HEK293 (cell line): ENCODE measurements around the gene BPIFA1.

ENCODE experiments used
- CTCF ChIA-PET: fragments of 350-600 bp; formaldehyde crosslinking; extraction: SDS; loops from one replicate; lab custom pipeline; 2021; ENCODE audit warnings: antibody characterized with exemption; lab: Yijun Ruan, JAX
- POLR2A ChIA-PET: fragments of 300-600 bp; formaldehyde crosslinking; extraction: SDS; loops from one replicate; lab custom pipeline; 2020; ENCODE audit warnings: antibody characterized with exemption, inconsistent platforms; lab: Yijun Ruan, JAX
- H3K27ac ChIP-seq: fragments of 200-500 bp; sonication (Bioruptor generic); 2 replicates; pipeline ENCODE4 v1.5.1; 2014; ENCODE audit warnings: low read depth, low read length, control low read depth, inconsistent platforms; ENCODE audit errors: extremely low read depth
- H3K36me3 ChIP-seq, 2 experiments: fragments of 200-500 bp in 1 of 2; sonication (Bioruptor generic) in 1 of 2; 1 replicate in 1 of 2; 2 replicates in 1 of 2; pipeline ENCODE4 v1.5.1; 2014 to 2017; ENCODE audit warnings: inconsistent platforms in 2 of 2, low read length in 2 of 2; ENCODE audit not compliant: control insufficient read depth in 2 of 2, insufficient read depth in 1 of 2
- H3K4me1 ChIP-seq: fragments of 200-500 bp; sonication (Bioruptor generic); 2 replicates; pipeline ENCODE4 v1.5.1; 2014; ENCODE audit warnings: mild to moderate bottlenecking, low read length, inconsistent platforms; ENCODE audit not compliant: control insufficient read depth, insufficient read depth
- H3K4me3 ChIP-seq: 2 replicates; pipeline ENCODE4 v1.5.1; 2011; ENCODE audit warnings: low read depth, mild to moderate bottlenecking, control low read depth, low read length, moderate library complexity
- H3K9me3 ChIP-seq: fragments of 200-500 bp; sonication (Bioruptor generic); 2 replicates; pipeline ENCODE4 v1.5.1; 2014; ENCODE audit warnings: low read depth, low read length, inconsistent platforms; ENCODE audit not compliant: control insufficient read depth, insufficient read depth
- HOXD13 ChIP-seq: sonication (generic); formaldehyde crosslinking; IDR thresholded peaks from 2 replicates; pipeline ENCODE4 v1.8.0; 2022; ENCODE audit warnings: missing genetic modification reagents, borderline replicate concordance
- KLF7 ChIP-seq: fragments of 450-650 bp; formaldehyde crosslinking; IDR thresholded peaks from 2 replicates; pipeline ENCODE4 v1.5.1; 2016; ENCODE audit warnings: missing biosample characterization, missing genetic modification characterization, borderline replicate concordance
- PRDM1 ChIP-seq: fragments of 450-650 bp; formaldehyde crosslinking; IDR thresholded peaks from 2 replicates; pipeline ENCODE4; 2016; ENCODE audit warnings: missing biosample characterization, missing genetic modification characterization
- SP2 ChIP-seq: fragments of 450-650 bp; formaldehyde crosslinking; IDR thresholded peaks from 2 replicates; pipeline ENCODE4 v1.5.1; 2016; ENCODE audit warnings: missing biosample characterization, missing genetic modification characterization
- ZFP37 ChIP-seq: fragments of 450-650 bp; formaldehyde crosslinking; IDR thresholded peaks from 2 replicates; pipeline ENCODE4 v1.5.1; 2016; ENCODE audit warnings: missing biosample characterization, missing genetic modification characterization
- ZNF140 ChIP-seq: fragments of 450-650 bp; formaldehyde crosslinking; IDR thresholded peaks from 2 replicates; pipeline ENCODE4 v1.5.1; 2016; ENCODE audit warnings: missing biosample characterization, missing genetic modification characterization
- ZNF16 ChIP-seq: fragments of 450-650 bp; formaldehyde crosslinking; IDR thresholded peaks from 2 replicates; pipeline ENCODE4 v1.5.1; 2016; ENCODE audit warnings: low read depth, missing biosample characterization, missing genetic modification characterization
- ZNF19 ChIP-seq: fragments of 450-650 bp; formaldehyde crosslinking; IDR thresholded peaks from 2 replicates; pipeline ENCODE4; 2016; ENCODE audit warnings: missing biosample characterization, missing genetic modification characterization, low read depth
- ZNF311 ChIP-seq: fragments of 450-650 bp; formaldehyde crosslinking; IDR thresholded peaks from 2 replicates; pipeline ENCODE4 v1.5.1; 2017; ENCODE audit warnings: missing biosample characterization, missing genetic modification characterization, borderline replicate concordance
- ZNF341 ChIP-seq: fragments of 450-650 bp; formaldehyde crosslinking; IDR thresholded peaks from 2 replicates; pipeline ENCODE4; 2016; ENCODE audit warnings: low read depth, missing biosample characterization, missing genetic modification characterization
- ZNF366 ChIP-seq: fragments of 450-650 bp; formaldehyde crosslinking; conservative IDR thresholded peaks from 2 replicates; pipeline ENCODE4 v1.5.1; 2016; ENCODE audit warnings: missing biosample characterization, missing genetic modification characterization
- ZNF585B ChIP-seq: fragments of 450-650 bp; formaldehyde crosslinking; IDR thresholded peaks from 2 replicates; pipeline ENCODE4 v1.5.1; 2016; ENCODE audit warnings: missing biosample characterization, missing genetic modification characterization
- ZNF621 ChIP-seq: fragments of 450-650 bp; formaldehyde crosslinking; IDR thresholded peaks from 2 replicates; pipeline ENCODE4 v1.5.1; 2017; ENCODE audit warnings: missing biosample characterization, missing genetic modification characterization
- ZNF660 ChIP-seq: fragments of 450-650 bp; IDR thresholded peaks from 2 replicates; pipeline ENCODE4 v1.5.1; 2018; ENCODE audit warnings: missing biosample characterization, mild to moderate bottlenecking, missing genetic modification characterization
- ZXDB ChIP-seq: fragments of 450-650 bp; formaldehyde crosslinking; IDR thresholded peaks from 2 replicates; pipeline ENCODE4 v1.5.1; 2016; ENCODE audit warnings: missing biosample characterization, missing genetic modification characterization
- TF ChIP-seq, protein P1 (sequence below): fragments of 450-650 bp; formaldehyde crosslinking; IDR thresholded peaks from 2 replicates; pipeline ENCODE4 v1.5.1; 2016; ENCODE audit warnings: missing biosample characterization, missing genetic modification characterization
- TF ChIP-seq, protein P2 (sequence below): fragments of 450-650 bp; formaldehyde crosslinking; IDR thresholded peaks from 2 replicates; pipeline ENCODE4 v1.5.1; 2016; ENCODE audit warnings: missing biosample characterization, missing genetic modification characterization
- TF ChIP-seq, protein P3 (sequence below): fragments of 450-650 bp; formaldehyde crosslinking; IDR thresholded peaks from 2 replicates; pipeline ENCODE4 v1.5.1; 2016; ENCODE audit warnings: missing biosample characterization, missing genetic modification characterization
- TF ChIP-seq, protein P4 (sequence below): fragments of 450-650 bp; formaldehyde crosslinking; IDR thresholded peaks from 2 replicates; pipeline ENCODE4 v1.5.1; 2016; ENCODE audit warnings: missing biosample characterization, missing genetic modification characterization
- TF ChIP-seq, protein P5 (sequence below): fragments of 450-650 bp; formaldehyde crosslinking; IDR thresholded peaks from 2 replicates; pipeline ENCODE4 v1.5.1; 2017; ENCODE audit warnings: missing biosample characterization, missing genetic modification characterization
- TF ChIP-seq, protein P6 (sequence below): fragments of 450-650 bp; formaldehyde crosslinking; IDR thresholded peaks from 2 replicates; pipeline ENCODE4 v1.5.1; 2016; ENCODE audit warnings: missing biosample characterization, missing genetic modification characterization
- TF ChIP-seq, protein P7 (sequence below): fragments of 450-650 bp; formaldehyde crosslinking; IDR thresholded peaks from 2 replicates; pipeline ENCODE4 v1.5.1; 2016; ENCODE audit warnings: missing biosample characterization, missing genetic modification characterization

BPIFA1 gene

DNA sequence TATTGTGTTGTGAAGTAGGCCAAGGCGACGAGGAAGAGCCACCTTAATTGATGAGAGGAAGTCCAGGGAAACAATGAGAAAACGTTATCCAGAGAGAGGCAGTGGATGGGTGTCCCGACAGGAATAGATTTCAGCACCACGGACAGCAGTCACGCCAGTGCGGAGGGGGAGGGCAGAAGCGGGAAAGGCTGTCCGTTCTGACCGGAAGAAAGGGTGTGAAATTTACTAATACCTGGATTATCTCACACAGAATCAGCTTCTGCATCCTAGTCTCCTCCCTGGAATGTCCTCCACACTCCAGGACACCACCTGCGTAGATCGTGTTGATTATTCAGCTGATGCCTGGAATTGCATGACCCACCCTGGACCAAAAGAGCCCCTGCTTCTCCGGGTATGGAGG lies 26.0 kb upstream of the BPIFA1 start (continued):
- TF ChIP-seq, protein P1, sequence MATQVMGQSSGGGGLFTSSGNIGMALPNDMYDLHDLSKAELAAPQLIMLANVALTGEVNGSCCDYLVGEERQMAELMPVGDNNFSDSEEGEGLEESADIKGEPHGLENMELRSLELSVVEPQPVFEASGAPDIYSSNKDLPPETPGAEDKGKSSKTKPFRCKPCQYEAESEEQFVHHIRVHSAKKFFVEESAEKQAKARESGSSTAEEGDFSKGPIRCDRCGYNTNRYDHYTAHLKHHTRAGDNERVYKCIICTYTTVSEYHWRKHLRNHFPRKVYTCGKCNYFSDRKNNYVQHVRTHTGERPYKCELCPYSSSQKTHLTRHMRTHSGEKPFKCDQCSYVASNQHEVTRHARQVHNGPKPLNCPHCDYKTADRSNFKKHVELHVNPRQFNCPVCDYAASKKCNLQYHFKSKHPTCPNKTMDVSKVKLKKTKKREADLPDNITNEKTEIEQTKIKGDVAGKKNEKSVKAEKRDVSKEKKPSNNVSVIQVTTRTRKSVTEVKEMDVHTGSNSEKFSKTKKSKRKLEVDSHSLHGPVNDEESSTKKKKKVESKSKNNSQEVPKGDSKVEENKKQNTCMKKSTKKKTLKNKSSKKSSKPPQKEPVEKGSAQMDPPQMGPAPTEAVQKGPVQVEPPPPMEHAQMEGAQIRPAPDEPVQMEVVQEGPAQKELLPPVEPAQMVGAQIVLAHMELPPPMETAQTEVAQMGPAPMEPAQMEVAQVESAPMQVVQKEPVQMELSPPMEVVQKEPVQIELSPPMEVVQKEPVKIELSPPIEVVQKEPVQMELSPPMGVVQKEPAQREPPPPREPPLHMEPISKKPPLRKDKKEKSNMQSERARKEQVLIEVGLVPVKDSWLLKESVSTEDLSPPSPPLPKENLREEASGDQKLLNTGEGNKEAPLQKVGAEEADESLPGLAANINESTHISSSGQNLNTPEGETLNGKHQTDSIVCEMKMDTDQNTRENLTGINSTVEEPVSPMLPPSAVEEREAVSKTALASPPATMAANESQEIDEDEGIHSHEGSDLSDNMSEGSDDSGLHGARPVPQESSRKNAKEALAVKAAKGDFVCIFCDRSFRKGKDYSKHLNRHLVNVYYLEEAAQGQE (tag by site-specific recombination): peak; percentile 99
- TF ChIP-seq, protein P2, sequence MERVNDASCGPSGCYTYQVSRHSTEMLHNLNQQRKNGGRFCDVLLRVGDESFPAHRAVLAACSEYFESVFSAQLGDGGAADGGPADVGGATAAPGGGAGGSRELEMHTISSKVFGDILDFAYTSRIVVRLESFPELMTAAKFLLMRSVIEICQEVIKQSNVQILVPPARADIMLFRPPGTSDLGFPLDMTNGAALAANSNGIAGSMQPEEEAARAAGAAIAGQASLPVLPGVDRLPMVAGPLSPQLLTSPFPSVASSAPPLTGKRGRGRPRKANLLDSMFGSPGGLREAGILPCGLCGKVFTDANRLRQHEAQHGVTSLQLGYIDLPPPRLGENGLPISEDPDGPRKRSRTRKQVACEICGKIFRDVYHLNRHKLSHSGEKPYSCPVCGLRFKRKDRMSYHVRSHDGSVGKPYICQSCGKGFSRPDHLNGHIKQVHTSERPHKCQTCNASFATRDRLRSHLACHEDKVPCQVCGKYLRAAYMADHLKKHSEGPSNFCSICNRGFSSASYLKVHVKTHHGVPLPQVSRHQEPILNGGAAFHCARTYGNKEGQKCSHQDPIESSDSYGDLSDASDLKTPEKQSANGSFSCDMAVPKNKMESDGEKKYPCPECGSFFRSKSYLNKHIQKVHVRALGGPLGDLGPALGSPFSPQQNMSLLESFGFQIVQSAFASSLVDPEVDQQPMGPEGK (tag by site-specific recombination): 0 out of 2 replicates have a peak, but pooled peaks have one; percentile 34
- TF ChIP-seq SP2 (tag by site-specific recombination) (0 out of 2 replicates have a peak, but pooled peaks have one; percentile 15), ZNF19 (tag by site-specific recombination) (no peak), HOXD13 (peak; percentile 75), ZNF366 (tag by site-specific recombination) (0 out of 2 replicates have a peak, but pooled peaks have one; percentile 13)
- TF ChIP-seq, protein P3, sequence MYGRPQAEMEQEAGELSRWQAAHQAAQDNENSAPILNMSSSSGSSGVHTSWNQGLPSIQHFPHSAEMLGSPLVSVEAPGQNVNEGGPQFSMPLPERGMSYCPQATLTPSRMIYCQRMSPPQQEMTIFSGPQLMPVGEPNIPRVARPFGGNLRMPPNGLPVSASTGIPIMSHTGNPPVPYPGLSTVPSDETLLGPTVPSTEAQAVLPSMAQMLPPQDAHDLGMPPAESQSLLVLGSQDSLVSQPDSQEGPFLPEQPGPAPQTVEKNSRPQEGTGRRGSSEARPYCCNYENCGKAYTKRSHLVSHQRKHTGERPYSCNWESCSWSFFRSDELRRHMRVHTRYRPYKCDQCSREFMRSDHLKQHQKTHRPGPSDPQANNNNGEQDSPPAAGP (tag by site-specific recombination): 0 out of 2 replicates have a peak, but pooled peaks have one; percentile 39
- TF ChIP-seq, all 188 proteins: peak for 12

DNA sequence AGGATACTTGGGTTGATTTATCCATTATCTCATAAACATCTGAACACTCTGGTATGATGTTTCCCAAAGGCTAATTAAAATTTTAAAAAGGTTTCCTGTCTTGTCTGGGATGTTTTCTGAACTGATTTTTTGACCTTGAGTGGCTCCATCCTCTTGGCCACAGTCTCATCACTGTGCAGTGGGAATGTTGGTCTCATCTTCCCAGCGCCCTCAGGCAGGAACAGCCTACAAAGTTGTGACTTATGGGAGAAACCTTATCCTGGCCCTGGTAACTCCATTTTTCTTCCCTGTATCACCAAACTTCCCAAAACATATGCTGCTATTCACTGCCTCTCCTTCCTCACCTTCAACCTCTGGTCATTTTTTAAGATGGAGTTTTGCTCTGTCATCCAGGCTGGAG lies 25.4 kb upstream of the BPIFA1 start:
- Histone ChIP-seq H3K4me3 (no peak overlapping the region), H3K36me3 (no peaks in the 10 kb centered on the region)
- TF ChIP-seq ZFP37 (tag by site-specific recombination): no peak
- no peak for TF ChIP-seq ZNF585B
- no peak for TF ChIP-seq PRDM1
- TF ChIP-seq, protein P4, sequence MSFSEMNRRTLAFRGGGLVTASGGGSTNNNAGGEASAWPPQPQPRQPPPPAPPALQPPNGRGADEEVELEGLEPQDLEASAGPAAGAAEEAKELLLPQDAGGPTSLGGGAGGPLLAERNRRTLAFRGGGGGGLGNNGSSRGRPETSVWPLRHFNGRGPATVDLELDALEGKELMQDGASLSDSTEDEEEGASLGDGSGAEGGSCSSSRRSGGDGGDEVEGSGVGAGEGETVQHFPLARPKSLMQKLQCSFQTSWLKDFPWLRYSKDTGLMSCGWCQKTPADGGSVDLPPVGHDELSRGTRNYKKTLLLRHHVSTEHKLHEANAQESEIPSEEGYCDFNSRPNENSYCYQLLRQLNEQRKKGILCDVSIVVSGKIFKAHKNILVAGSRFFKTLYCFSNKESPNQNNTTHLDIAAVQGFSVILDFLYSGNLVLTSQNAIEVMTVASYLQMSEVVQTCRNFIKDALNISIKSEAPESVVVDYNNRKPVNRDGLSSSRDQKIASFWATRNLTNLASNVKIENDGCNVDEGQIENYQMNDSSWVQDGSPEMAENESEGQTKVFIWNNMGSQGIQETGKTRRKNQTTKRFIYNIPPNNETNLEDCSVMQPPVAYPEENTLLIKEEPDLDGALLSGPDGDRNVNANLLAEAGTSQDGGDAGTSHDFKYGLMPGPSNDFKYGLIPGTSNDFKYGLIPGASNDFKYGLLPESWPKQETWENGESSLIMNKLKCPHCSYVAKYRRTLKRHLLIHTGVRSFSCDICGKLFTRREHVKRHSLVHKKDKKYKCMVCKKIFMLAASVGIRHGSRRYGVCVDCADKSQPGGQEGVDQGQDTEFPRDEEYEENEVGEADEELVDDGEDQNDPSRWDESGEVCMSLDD (tag by site-specific recombination): no peak
- TF ChIP-seq, protein P5, sequence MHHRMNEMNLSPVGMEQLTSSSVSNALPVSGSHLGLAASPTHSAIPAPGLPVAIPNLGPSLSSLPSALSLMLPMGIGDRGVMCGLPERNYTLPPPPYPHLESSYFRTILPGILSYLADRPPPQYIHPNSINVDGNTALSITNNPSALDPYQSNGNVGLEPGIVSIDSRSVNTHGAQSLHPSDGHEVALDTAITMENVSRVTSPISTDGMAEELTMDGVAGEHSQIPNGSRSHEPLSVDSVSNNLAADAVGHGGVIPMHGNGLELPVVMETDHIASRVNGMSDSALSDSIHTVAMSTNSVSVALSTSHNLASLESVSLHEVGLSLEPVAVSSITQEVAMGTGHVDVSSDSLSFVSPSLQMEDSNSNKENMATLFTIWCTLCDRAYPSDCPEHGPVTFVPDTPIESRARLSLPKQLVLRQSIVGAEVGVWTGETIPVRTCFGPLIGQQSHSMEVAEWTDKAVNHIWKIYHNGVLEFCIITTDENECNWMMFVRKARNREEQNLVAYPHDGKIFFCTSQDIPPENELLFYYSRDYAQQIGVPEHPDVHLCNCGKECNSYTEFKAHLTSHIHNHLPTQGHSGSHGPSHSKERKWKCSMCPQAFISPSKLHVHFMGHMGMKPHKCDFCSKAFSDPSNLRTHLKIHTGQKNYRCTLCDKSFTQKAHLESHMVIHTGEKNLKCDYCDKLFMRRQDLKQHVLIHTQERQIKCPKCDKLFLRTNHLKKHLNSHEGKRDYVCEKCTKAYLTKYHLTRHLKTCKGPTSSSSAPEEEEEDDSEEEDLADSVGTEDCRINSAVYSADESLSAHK (tag by site-specific recombination): no peak
- TF ChIP-seq KLF7 (tag by site-specific recombination): no peak
- TF ChIP-seq, protein P6, sequence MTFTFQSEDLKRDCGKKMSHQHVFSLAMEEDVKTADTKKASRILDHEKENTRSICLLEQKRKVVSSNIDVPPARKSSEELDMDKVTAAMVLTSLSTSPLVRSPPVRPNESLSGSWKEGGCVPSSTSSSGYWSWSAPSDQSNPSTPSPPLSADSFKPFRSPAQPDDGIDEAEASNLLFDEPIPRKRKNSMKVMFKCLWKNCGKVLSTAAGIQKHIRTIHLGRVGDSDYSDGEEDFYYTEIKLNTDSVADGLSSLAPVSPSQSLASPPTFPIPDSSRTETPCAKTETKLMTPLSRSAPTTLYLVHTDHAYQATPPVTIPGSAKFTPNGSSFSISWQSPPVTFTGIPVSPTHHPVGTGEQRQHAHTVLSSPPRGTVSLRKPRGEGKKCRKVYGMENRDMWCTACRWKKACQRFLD (tag by site-specific recombination): no peak
- TF ChIP-seq ZXDB (tag by site-specific recombination): no peak
- no peak for TF ChIP-seq ZNF341 (tag by site-specific recombination)
- TF ChIP-seq ZNF660 (tag by site-specific recombination): no peak
- TF ChIP-seq, protein P7, sequence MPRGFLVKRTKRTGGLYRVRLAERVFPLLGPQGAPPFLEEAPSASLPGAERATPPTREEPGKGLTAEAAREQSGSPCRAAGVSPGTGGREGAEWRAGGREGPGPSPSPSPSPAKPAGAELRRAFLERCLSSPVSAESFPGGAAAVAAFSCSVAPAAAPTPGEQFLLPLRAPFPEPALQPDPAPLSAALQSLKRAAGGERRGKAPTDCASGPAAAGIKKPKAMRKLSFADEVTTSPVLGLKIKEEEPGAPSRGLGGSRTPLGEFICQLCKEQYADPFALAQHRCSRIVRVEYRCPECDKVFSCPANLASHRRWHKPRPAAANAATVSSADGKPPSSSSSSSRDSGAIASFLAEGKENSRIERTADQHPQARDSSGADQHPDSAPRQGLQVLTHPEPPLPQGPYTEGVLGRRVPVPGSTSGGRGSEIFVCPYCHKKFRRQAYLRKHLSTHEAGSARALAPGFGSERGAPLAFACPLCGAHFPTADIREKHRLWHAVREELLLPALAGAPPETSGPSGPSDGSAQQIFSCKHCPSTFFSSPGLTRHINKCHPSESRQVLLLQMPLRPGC: no peak
- TF ChIP-seq ZNF621: no peak
- TF ChIP-seq ZNF140 (tag by site-specific recombination): no peak
- TF ChIP-seq ZNF311 (tag by site-specific recombination): no peak
- no peak for TF ChIP-seq ZNF16 (tag by site-specific recombination)
- TF ChIP-seq, all 188 proteins: peak for 0
- Histone ChIP-seq H3K4me1 (no peaks in the 10 kb centered on the region), H3K9me3 (no peaks in the 10 kb centered on the region), H3K27ac (no peak overlapping the region)
- ChIA-PET CTCF (interaction anchor here (0.6 to 1.0 kb wide), 4 partner anchors 21 to 388 kb away, joined by 3 to 5 read pairs (median 3); no protein-coding TSS in a partner anchor), POLR2A (no interaction called here)
